GM19238 (cell line): ENCODE results near the gene ACAD11.

Experiments
- DNase-seq: peaks from one replicate; pipeline ENCODE4 v3.0.0; 2011; ENCODE audit warnings: low spot score; ENCODE audit not compliant: insufficient read length

ACAD11 gene

GRCh38 chr3:132659365-132660051 lies at the start of gene ACAD11:
TSS of gene ACAD11 (minus strand) at chr3:132659809. CDS start at chr3:132659751, 58 bp downstream.
- DNase-seq = peak; percentile 31

- DNase-seq = no peak
These were observed 44.1 kb upstream of the ACAD11 start for GRCh38 chr3:132703733-132704132.

DNA sequence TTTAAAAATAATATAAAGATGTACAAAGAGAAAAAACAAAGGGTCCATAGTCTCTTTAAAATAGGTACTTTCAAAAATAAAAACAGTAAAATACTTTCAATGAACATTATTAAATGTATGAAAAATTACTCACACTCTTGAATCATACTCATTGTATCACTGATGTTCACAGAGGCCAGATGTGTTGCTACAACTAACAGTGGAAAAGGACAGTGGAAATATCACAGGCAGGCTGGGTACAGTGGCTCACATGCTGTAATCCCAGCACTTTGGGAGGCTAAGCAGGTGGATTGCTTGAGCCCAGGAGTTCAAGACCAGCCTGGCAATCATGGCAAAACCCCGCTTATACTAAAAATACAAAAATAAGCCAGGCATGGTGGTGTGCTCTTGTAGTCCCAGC lies 35.8 kb upstream of the ACAD11 start:
- DNase-seq = no peak

GRCh38 chr3:132694991-132695390 lies 35.4 kb upstream of the ACAD11 start:
- no peak for DNase-seq

- no peak for DNase-seq
These were observed 30.4 kb upstream of the ACAD11 start for GRCh38 chr3:132690040-132690439.

DNA sequence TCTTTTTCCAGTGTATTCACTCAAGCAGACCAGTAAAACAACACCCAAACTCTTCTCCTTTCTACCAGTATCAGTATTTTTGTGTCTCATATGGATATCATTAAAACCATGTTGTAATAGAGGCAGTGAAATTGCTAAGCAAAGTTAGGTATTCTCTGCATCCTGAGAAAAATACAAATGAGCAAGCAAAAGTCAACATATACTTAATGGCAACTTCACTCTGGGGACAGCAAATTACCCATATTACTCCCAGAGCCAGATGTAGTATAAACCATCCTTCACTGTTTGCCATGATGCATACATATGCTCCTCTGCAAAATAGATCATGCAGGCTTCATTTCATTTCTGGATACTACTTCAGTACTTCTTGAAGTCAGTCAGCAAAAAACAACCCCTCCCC lies 22.6 kb upstream of the ACAD11 start:
- no peak for DNase-seq

- no peak for DNase-seq
These were observed 21.8 kb upstream of the ACAD11 start for GRCh38 chr3:132681421-132681820.

- DNase-seq = no peak
These were observed 20.3 kb upstream of the ACAD11 start for GRCh38 chr3:132679911-132680310.

- no peak for DNase-seq
These were observed 15.8 kb upstream of the ACAD11 start for GRCh38 chr3:132675408-132675807.

DNA sequence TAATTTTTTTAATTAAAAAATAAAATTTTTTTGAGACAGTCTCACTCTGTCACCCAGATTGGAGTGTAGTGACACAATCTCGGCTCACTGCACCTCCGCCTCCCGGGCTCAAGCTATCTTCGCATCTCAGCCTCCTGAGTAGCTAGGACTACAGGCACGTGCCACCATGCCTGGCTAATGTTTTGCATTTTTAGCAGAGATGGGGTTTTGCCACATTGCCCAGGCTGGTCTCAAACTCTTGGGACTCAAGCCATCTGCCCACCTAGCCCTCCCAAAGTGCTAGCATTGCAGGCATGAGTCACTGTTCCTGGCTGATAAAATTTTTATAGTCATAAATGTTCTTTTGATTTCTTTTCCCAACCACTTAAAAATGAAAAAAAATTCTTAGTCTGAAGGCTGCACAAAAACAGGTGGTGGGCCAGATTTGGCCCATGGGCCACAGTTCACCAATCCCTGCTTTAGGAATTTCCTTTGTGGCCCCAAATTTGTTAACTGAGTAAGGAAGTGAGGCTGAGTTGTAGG lies 9.7 kb upstream of the ACAD11 start:
- DNase-seq = no peak

GRCh38 chr3:132665230-132665745 lies 5.7 kb upstream of the ACAD11 start:
- no peak for DNase-seq

DNA sequence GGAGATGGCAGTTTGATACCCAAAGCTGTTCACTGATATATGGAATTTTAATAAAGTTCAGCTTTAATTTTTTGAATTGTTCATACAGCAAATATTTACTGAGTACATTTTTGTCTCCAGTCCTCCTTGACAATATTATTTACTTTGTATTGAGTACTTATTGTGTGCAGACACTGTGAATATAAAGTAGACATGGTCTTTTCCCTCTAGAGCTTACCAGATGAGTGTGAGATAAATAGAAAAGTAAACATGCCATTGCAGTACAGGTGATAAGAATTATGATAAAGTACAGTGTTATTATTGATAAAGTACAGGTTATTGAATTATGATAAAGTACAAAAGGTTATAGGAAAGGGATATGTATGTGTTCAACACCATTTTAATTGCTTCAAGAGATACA lies 2.6 kb upstream of the ACAD11 start:
- no peak for DNase-seq

DNA sequence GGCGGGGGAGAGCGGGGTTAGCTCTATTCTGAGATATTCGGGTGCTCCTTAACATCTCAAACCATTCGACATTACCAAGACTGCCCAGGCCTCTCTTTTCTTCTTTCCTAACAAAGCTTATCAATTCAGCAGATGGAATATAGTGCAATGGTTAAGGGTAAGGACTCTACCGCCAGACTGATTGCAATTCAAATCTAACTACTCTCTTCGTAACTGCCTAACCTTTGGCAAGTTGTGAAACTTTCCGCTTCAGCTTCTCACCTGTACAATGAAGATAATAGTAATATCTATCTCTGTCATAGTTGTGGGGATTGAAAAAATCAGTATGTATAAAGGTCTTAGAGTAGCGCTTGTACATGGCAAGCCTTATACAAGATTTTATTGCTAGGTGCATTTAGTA lies 1.5 kb upstream of the ACAD11 start:
- no peak for DNase-seq

GRCh38 chr3:132660811-132661070 lies 1.1 kb upstream of the ACAD11 start:
- DNase-seq = no peak

DNA sequence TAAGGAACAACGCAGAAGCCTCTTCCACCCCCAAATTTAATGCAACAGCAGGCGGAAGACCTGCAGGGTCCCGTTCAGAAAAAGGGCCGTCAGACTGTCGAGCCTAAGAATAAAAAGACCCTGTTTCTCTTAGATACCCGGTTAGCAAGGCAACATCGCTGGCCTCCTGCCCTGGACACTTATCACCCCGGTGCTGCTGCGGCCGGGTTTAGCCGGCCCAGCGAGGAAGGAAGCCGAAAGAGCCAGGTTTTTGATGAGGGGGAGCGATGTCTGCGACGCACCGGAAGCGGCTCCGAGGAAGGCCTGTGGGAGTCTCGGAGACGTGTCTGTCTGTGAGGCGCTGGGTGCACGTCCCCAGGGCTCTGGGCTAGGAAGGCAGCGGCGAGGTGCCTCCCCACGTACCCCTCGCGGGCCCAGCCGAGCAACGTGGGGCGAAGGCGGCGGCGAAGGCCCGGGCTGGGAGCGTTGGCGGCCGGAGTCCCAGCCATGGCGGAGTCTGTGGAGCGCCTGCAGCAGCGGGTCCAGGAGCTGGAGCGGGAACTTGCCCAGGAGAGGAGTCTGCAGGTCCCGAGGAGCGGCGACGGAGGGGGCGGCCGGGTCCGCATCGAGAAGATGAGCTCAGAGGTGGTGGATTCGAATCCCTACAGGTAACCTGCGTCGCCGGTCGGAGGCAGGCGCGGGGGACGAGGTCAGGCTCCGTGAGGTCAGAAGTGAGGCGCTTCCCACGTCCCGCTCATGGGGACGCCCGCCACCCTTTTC lies 622 bp upstream of the ACAD11 start, which contains the start of gene UBA5:
UBA5 (plus strand) TSS at position 278 of the 759 bp plus-strand sequence; CDS start at position 487, 209 bp downstream.
- DNase-seq = peak; percentile 69

DNA sequence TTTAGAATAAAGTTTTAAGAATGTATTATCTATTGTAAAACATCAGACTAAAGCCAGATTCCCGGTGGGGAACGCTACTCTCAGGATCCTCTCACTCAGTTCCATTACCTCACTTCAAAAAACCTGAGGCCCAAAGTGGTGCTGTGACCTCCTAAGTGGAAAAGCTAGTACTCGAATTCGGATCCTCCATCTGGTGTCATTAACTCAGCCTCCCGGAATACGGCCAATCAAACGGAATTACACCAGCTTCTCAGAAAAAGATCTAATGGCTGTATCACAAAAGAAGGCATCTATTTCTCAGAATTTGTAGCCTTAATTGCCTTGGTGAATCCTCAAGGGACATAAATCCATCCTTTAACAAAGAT lies 627 bp downstream of the ACAD11 start:
- DNase-seq = no peak

DNA sequence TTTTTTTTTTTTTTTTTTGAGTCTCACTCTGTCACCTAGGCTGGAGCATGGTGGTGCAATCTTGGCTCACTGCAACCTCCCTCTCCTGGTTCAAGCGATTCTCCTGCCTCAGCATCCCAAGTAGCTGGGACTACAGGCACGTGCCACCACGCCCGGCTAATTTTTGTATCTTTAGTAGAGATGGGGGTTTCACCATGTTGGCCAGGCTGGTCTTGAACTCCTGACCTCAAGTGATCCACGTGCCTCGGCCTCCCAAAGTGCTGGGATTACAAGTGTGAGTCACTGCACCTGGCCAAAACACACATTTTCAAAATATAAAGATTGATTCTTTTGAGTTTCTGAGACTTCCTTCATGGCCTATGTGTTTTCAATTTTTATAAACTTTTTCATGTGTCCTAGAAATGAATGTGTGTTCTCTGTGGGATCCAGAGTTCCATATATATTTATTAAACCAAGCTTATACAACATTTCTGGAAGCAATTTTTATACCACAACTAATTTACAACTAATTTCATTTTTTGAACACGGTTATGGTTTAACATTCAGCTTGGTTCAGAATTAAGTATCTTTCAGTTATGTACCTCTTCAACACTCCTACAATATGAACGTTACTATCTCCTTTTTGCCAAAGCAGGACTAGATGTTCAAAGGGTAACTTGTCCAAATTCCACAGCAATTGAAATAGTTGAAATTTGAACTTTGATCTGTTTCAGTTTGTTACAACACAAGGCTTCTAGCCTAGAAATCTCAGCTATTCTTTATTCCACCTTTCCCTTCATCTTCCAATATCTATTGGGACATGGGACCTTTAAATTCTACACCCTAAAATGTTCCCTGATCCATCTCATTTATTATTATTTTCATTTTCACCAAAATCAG lies 1.5 kb downstream of the ACAD11 start:
- no peak for DNase-seq

GRCh38 chr3:132655471-132655870 lies 4.1 kb downstream of the ACAD11 start:
- no peak for DNase-seq

- no peak for DNase-seq
These were observed 4.9 kb downstream of the ACAD11 start for GRCh38 chr3:132654721-132655120.

DNA sequence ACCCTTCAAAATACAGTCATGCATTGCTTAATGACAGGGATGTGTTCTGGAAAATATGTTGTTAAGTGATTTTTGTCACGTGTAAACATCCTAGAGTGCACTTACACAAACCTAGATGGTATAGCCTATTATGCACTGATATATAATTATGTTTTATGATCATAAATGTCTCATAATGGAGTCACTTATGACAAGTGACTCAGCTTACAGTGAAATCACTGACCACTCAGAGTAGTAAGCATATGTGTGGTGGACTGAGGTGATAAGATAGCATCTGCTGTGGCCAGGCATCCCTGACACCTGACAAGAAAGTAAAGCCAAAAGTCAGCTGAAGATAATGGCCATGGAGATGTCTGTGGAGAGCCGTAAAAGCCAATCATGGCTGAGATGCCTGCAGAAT lies 5.4 kb downstream of the ACAD11 start:
- no peak for DNase-seq

DNA sequence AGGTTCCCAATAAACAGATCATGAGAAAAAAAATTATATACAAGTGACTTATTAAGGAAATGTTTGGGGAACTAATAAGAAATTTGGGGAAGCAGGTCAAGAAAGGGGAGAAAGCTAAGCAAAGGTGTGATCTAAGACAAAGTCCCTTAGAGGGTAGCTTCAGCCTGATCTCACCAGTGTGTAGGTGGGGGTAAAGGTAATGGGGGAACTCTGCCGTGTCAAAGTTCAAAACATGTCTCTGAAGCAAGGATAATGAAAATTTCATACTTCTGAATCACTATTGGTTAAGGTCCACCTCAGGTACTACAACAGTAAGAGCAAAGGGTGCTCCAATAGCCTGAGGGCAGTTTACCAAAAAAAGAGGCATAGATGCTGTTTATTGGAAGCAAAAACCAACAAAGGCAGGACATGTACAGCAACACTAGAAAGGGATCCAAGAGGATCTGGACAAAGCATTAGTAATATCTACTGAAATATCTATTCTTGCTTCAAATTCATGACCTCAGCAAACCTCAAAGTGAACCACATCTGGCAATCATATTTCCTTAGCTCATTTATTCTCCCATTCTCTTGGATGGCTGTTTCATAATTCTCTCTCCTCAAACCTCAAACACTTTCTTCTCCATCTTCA lies 6.9 kb downstream of the ACAD11 start:
- DNase-seq = no peak
